IMR-90 (cell line): ENCODE data around the gene POLR1A.

Experiments
- CTCF ChIP-seq: conservative IDR thresholded peaks from 2 replicates; pipeline ENCODE4 v1.5.1; 2012; ENCODE audit warnings: mild to moderate bottlenecking, low read depth, low read length, improper control_type of control experiment
- MAZ ChIP-seq: IDR thresholded peaks from 2 replicates; pipeline ENCODE4 v1.6.1; 2012; ENCODE audit warnings: low read depth, mild to moderate bottlenecking, low read length, improper control_type of control experiment, moderate library complexity, borderline replicate concordance

DNA sequence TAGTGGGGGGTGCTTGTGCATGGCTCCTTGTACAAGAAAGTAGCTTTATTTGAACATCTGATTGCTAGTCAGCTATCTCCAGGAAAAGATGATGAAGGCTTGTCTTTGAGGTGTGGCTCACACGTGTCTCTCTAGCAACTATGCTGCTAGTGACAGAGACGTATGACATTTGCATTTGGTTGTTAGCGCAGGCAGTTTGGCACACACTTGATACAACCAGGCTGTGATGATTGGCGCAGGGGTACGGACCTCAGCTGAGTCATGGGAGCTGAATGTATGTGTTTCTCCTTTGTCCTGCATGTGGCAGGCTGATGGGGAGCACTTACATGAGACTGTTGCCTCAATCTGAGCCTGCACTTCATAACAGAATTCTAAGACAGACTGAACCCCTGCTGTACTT is 30.0 kb upstream of the POLR1A start:
- TF ChIP-seq CTCF, result no peak
- TF ChIP-seq MAZ, result no peak
